Fibroblast of skin of right biceps (primary cell): ENCODE results near the gene PTPRD.

ENCODE experiments used
- DNase-seq: peaks from one replicate; pipeline ENCODE4 v3.0.0-alpha.2; 2013

PTPRD gene

GRCh38 chr9:10260501-10260900 is 352.3 kb downstream of the PTPRD start:
- DNase-seq, result peak; percentile 13

- no peak for DNase-seq
Measured at GRCh38 chr9:10259668-10260067, 353.1 kb downstream of the PTPRD start.

- no peak for DNase-seq
Measured at GRCh38 chr9:10255758-10256157, 357.0 kb downstream of the PTPRD start.

GRCh38 chr9:10254338-10254737 is 358.5 kb downstream of the PTPRD start:
- DNase-seq, result no peak

GRCh38 chr9:10253341-10253740 is 359.5 kb downstream of the PTPRD start:
- DNase-seq, result no peak

- DNase-seq, result peak; percentile 13
Measured at GRCh38 chr9:10252174-10252573, 360.6 kb downstream of the PTPRD start.

- peak; percentile 72 for DNase-seq
Measured at GRCh38 chr9:10251490-10251889, 361.3 kb downstream of the PTPRD start.

- peak; percentile 56 for DNase-seq
Measured at GRCh38 chr9:10250219-10250618, 362.6 kb downstream of the PTPRD start.

- no peak for DNase-seq
Measured at GRCh38 chr9:10248890-10249289, 363.9 kb downstream of the PTPRD start.

GRCh38 chr9:10242255-10242654 is 370.5 kb downstream of the PTPRD start:
- DNase-seq, result peak; percentile 8

GRCh38 chr9:10238087-10238486 is 374.7 kb downstream of the PTPRD start:
- no peak for DNase-seq

GRCh38 chr9:10237584-10237983 is 375.2 kb downstream of the PTPRD start:
- DNase-seq, result no peak

GRCh38 chr9:10236161-10236560 is 376.6 kb downstream of the PTPRD start:
- DNase-seq, result no peak

- no peak for DNase-seq
Measured at GRCh38 chr9:10235376-10235775, 377.4 kb downstream of the PTPRD start.

GRCh38 chr9:10232352-10232930 is 380.4 kb downstream of the PTPRD start:
- peak; percentile 10 for DNase-seq

- DNase-seq, result no peak
Measured at GRCh38 chr9:10230512-10230911, 382.3 kb downstream of the PTPRD start.

GRCh38 chr9:10228082-10228481 is 384.7 kb downstream of the PTPRD start:
- no peak for DNase-seq

- DNase-seq, result no peak
Measured at GRCh38 chr9:10226996-10227395, 385.8 kb downstream of the PTPRD start.

GRCh38 chr9:10212702-10213101 is 400.1 kb downstream of the PTPRD start:
- no peak for DNase-seq

- DNase-seq, result no peak
Measured at GRCh38 chr9:10208691-10209069, 404.1 kb downstream of the PTPRD start.

GRCh38 chr9:10204276-10204675 is 408.5 kb downstream of the PTPRD start:
- DNase-seq, result no peak

- no peak for DNase-seq
Measured at GRCh38 chr9:10173561-10173960, 439.2 kb downstream of the PTPRD start.

GRCh38 chr9:10172476-10172875 is 440.3 kb downstream of the PTPRD start:
- no peak for DNase-seq

- DNase-seq, result no peak
Measured at GRCh38 chr9:10168241-10168640, 444.6 kb downstream of the PTPRD start.

GRCh38 chr9:10148796-10149195 is 464.0 kb downstream of the PTPRD start:
- DNase-seq, result no peak
